Hepatocyte (in vitro differentiated cells): ENCODE results near the gene GJC2. TPM values are rescaled to one million over a fixed set of nuclear protein-coding genes. Genes with fewer than 3 reads are reported as not detected.

Experiments used
- DNase-seq: peaks from one replicate; pipeline ENCODE4 v3.0.0-alpha.2; 2016; ENCODE audit warnings: low spot score
- H2AFZ ChIP-seq: fragments of 200-600 bp; sonication (generic); 2 replicates; pipeline ENCODE4 v1.6.0; 2016; ENCODE audit warnings: antibody characterized with exemption, mild to moderate bottlenecking
- H3K27ac ChIP-seq: fragments of 200-600 bp; sonication (generic); 2 replicates; pipeline ENCODE4 v1.5.1; 2016; ENCODE audit warnings: mild to moderate bottlenecking
- H3K27me3 ChIP-seq: fragments of 200-600 bp; sonication (generic); 2 replicates; pipeline ENCODE4 v1.6.1; 2016
- H3K36me3 ChIP-seq: fragments of 200-600 bp; sonication (generic); replicated peaks from 2 replicates; pipeline ENCODE4 v1.5.1; 2016; ENCODE audit warnings: low read depth; ENCODE audit not compliant: insufficient read depth
- H3K4me1 ChIP-seq: fragments of 200-600 bp; sonication (generic); 2 replicates; pipeline ENCODE4 v1.5.1; 2016; ENCODE audit warnings: mild to moderate bottlenecking, moderate library complexity; ENCODE audit not compliant: insufficient read depth
- H3K4me2 ChIP-seq: fragments of 200-600 bp; sonication (generic); 2 replicates; pipeline ENCODE4 v1.6.0; 2016
- H3K4me3 ChIP-seq: fragments of 200-600 bp; sonication (generic); 2 replicates; pipeline ENCODE4 v1.5.1; 2016; ENCODE audit warnings: mild to moderate bottlenecking
- H3K79me2 ChIP-seq: fragments of 200-600 bp; sonication (generic); 2 replicates; pipeline ENCODE4 v1.6.0; 2017; ENCODE audit warnings: mild to moderate bottlenecking
- H3K9me2 ChIP-seq: fragments of 200-600 bp; sonication (generic); replicated peaks from 2 replicates; pipeline ENCODE4 v1.6.0; 2017; ENCODE audit warnings: mild to moderate bottlenecking; ENCODE audit not compliant: insufficient read depth
- H3K9me3 ChIP-seq: fragments of 200-600 bp; sonication (generic); 2 replicates; pipeline ENCODE4 v1.5.1; 2016; ENCODE audit warnings: low read depth, mild to moderate bottlenecking
- H4K20me1 ChIP-seq: fragments of 200-600 bp; sonication (generic); 2 replicates; pipeline ENCODE4 v1.6.0; 2016; ENCODE audit warnings: mild to moderate bottlenecking; ENCODE audit not compliant: insufficient read depth, poor library complexity, severe bottlenecking
- EZH2 ChIP-seq: fragments of 200-600 bp; sonication (generic); IDR thresholded peaks from 2 replicates; pipeline ENCODE4 v1.6.1; 2016; ENCODE audit warnings: antibody characterized with exemption, mild to moderate bottlenecking, borderline replicate concordance
- EZH2phosphoT487 ChIP-seq: fragments of 200-600 bp; sonication (generic); IDR thresholded peaks from one replicate; pipeline ENCODE4 v1.6.1; 2018; ENCODE audit warnings: antibody characterized with exemption, mild to moderate bottlenecking, low read depth, moderate library complexity; ENCODE audit not compliant: unreplicated experiment, severe bottlenecking
- WGBS: methylation state at CpG from one replicate; pipeline ENCODE4 v1.1.6; 2016; ENCODE audit warnings: low lambda C conversion rate; ENCODE audit errors: missing lambda C conversion rate; 5-methylcytosine and 5-hydroxymethylcytosine counted together
- polyA plus RNA-seq: library from polyadenylated mRNA; unstranded; fragments of >200 nt; fragmentation: Nextera tagmentation; extraction: Ambion mirVana; gene quantifications from 2 replicates; pipeline ENCODE4 v1.2.1, GENCODE V29; 2016
- total RNA-seq: library from RNA; depleted of rRNA; stranded (reverse); fragments of >200 nt; gene quantifications from 2 replicates; pipeline ENCODE4 v1.2.3, GENCODE V29; 2014
- TF ChIP-seq, protein P1 (sequence below): fragments of 200-600 bp; sonication (generic); IDR thresholded peaks from 2 replicates; pipeline ENCODE4 v1.5.1; 2016; ENCODE audit warnings: antibody characterized with exemption, mild to moderate bottlenecking; ENCODE audit not compliant: poor library complexity

Gene GJC2
- total and polyA plus RNA-seq, 2 experiments from 2014 or later = 0.40 to 1.6 TPM

DNA sequence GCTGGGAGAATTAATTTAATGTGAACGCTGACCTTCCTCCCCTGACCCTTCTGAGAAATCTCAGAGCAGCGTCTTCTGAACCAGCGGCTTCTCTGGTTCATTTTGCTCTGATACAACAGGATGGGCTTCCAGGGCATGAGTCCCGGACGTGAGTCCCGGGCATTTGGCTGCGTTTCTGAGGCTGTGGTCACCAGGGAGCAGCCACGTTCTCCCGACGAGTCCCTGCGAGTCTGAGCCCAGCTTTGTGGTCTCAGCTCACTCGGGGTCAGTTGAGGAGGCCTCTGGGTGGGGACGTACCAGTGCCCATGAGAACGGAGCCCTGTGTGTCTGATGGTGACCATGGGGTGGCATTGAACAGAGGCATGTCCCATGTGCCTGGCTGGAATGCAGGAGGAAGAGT, 40.5 kb downstream of the GJC2 start:
- DNase-seq = no peak
- TF ChIP-seq, protein P1, sequence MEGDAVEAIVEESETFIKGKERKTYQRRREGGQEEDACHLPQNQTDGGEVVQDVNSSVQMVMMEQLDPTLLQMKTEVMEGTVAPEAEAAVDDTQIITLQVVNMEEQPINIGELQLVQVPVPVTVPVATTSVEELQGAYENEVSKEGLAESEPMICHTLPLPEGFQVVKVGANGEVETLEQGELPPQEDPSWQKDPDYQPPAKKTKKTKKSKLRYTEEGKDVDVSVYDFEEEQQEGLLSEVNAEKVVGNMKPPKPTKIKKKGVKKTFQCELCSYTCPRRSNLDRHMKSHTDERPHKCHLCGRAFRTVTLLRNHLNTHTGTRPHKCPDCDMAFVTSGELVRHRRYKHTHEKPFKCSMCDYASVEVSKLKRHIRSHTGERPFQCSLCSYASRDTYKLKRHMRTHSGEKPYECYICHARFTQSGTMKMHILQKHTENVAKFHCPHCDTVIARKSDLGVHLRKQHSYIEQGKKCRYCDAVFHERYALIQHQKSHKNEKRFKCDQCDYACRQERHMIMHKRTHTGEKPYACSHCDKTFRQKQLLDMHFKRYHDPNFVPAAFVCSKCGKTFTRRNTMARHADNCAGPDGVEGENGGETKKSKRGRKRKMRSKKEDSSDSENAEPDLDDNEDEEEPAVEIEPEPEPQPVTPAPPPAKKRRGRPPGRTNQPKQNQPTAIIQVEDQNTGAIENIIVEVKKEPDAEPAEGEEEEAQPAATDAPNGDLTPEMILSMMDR = no peak
- H3K36me3 ChIP-seq = no peaks in the 10 kb centered on the region
- H3K4me2 ChIP-seq = no peak overlapping the region
- H3K79me2 ChIP-seq = no peaks in the 10 kb centered on the region
- no peak overlapping the region for H3K4me3 ChIP-seq
- H3K4me1 ChIP-seq = no peaks in the 10 kb centered on the region
- WGBS = 84% methylated on average over 14 of the region's 14 CpGs
- no peaks in the 10 kb centered on the region for H4K20me1 ChIP-seq
- H3K9me3 ChIP-seq = peaks cover 8% of the 10 kb centered on the region
- H3K27ac ChIP-seq = no peak overlapping the region
- H3K27me3 ChIP-seq = no peaks in the 10 kb centered on the region
- no peaks in the 10 kb centered on the region for H3K9me2 ChIP-seq
- no peak overlapping the region for H2AFZ ChIP-seq

DNA sequence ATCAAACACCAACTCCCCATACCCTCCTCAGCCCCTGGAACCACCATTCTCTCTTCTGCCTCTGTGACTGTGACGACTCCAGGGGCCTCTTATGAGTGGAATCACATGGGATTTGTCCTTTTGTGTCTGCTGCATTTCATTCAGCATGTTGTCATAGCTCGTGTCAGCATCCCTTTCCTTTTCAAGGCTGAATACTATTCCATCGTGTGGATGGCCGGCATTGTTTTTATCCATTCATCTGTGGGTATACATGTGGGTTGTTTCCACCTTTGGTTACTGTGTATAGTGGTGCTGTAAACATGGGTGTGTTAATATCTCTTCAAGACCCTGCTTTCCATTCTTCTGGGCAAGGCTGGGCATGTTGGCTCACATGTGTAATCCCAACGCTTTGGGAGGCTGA, 41.0 kb downstream of the GJC2 start:
- no peaks in the 10 kb centered on the region for H3K36me3 ChIP-seq
- H3K9me2 ChIP-seq = no peaks in the 10 kb centered on the region
- WGBS = 92% methylated on average over 5 of the region's 5 CpGs
- TF ChIP-seq EZH2phosphoT487 (no peak), EZH2 (no peak)
- TF ChIP-seq, protein P1 = no peak
- H3K9me3 ChIP-seq = peaks cover 8% of the 10 kb centered on the region
- DNase-seq = no peak
- H2AFZ ChIP-seq = no peak overlapping the region
- H3K4me3 ChIP-seq = no peak overlapping the region
- no peak overlapping the region for H3K27ac ChIP-seq
- no peak overlapping the region for H3K4me2 ChIP-seq
- no peaks in the 10 kb centered on the region for H4K20me1 ChIP-seq
- no peaks in the 10 kb centered on the region for H3K79me2 ChIP-seq
- no peaks in the 10 kb centered on the region for H3K4me1 ChIP-seq
- H3K27me3 ChIP-seq = no peaks in the 10 kb centered on the region

DNA sequence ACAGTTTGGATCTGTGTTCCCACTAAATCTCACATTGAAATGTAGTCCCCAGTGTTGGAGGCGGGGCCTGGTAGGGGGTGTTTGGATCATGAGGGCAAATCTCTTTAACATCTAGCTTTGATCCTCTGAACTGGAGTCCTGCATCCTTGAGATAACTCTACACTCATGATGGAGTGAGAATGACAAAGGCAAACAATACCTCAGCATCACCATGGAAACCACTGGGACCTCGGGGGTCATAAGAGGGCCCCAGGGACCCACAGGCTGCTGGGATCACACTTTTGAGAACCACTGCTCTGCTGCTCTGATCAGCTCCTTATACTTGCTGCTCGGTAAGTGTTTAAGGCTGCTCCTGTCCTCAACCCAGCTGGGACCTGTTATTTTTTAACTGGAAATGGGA, 44.7 kb downstream of the GJC2 start:
- Histone ChIP-seq H3K4me1 (no peaks in the 10 kb centered on the region), H3K27me3 (no peaks in the 10 kb centered on the region), H2AFZ (no peak overlapping the region), H3K36me3 (no peaks in the 10 kb centered on the region), H3K9me2 (no peaks in the 10 kb centered on the region), H4K20me1 (no peaks in the 10 kb centered on the region), H3K79me2 (no peaks in the 10 kb centered on the region), H3K4me2 (no peak overlapping the region), H3K27ac (no peak overlapping the region), H3K4me3 (no peak overlapping the region), H3K9me3 (peaks cover 10% of the 10 kb centered on the region)
- DNase-seq = no peak
- TF ChIP-seq EZH2phosphoT487 = no peak
- TF ChIP-seq, protein P1 = no peak
- no peak for TF ChIP-seq EZH2
- WGBS = 84% methylated on average over 3 of the region's 3 CpGs
